HG03342 (cell line): ENCODE results near the gene TBC1D22A.

Experiments
- ATAC-seq: cut with Tn5 transposase; IDR thresholded peaks from one replicate; pipeline ENCODE4 v1.9.1; 2021; ENCODE audit warnings: mild to moderate bottlenecking, moderate library complexity; ENCODE audit not compliant: unreplicated experiment

TBC1D22A gene

DNA sequence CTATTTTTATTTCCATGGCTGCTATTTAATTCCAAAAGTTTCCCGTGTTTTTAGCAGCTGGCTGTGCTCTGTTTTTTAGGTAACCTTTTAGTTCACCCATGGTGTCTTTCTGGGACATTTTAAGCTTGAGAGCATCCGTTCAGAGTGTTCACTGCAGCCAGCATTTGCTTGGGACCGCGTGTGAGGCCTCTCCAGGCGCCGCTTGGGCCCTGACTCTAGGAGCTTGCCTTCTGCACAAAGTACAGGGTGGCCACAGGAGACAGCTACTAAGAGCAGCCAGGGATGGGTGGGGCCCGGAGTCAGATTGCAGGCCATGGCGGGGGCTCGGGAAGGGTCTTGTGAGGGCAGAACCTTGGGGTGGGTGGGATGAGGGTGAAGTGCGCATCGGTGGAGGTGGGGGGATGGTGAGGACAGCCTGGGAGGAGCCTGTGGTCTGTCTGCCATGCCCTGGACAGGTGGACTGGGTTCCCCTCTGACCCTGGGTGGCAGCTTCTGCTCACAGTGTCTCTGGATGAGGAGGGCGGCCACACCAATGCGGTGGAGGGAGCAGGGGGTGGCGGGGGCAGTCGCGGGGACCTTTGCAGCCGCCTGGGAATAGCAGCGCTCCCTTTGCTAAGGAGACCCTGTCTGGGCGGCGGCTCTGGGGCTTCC, 288.1 kb downstream of the TBC1D22A start:
- no peak for ATAC-seq

DNA sequence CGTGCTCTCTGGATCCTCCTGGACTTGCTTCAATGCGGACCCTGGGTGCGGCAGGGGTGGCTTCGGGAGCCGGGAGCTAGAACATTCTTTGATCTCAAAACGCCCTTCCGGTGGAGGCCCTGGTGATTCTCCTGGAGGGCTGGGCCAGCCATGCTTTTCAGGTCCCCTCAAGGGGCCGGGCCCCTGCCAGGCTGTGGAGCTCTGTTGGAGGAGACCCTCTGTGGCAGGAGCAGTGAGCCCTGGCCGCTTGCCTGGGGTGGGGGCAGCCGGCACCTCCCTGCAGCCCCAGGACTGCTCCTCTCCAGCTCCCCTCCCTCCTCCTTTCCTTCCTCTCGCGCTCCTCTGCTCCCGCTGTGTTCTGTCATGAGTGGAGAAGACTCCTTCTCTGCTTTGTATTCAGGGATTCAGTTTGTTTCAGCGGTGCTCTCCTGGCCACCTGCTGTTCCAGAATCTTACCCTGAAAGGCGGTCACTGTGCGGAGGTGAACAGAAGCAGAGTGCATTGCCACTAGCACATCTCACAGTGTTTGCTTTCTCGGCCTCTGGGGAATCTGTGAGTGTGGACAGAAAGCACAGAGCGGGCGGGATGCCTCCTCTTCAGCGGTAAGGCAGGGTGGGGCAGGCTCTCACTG, 289.1 kb downstream of the TBC1D22A start:
- no peak for ATAC-seq

DNA sequence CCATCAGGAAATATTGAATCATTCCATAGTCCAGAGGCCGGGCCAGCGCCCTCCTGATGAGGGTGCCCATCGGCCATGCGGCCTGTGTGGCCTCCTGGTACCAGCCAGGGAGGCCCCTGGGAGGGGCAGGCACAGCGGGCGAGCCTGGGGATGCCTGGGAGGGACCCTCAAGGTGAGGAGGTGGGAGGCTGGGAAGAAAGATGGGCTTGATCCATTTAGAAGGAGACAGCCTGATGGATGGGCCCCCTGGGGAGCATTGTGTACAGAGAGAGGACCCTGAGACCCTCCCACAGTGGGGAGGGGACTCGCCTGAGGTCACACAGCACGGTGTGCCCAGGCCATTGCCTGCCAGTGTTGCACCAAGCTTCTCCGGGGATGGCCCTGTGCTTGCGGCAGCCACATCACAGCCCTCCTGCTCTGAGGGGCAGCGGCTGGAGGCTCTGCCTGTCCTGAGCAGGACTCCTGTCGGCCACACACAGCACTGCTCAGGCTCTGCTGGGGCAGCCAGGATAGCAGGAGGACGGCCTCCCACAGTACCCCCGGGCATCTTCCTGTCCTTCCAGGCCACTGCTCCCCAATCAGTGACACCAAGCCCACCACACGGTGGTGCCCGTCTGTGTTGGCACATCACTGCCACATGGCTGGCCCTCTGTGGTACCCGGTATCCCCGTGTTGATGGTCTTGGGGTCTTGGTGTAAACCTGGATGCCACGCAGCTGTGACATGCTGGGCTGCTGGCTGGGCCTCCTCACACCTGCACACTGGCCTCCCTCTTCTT, 290.0 kb downstream of the TBC1D22A start:
- ATAC-seq = no peak

DNA sequence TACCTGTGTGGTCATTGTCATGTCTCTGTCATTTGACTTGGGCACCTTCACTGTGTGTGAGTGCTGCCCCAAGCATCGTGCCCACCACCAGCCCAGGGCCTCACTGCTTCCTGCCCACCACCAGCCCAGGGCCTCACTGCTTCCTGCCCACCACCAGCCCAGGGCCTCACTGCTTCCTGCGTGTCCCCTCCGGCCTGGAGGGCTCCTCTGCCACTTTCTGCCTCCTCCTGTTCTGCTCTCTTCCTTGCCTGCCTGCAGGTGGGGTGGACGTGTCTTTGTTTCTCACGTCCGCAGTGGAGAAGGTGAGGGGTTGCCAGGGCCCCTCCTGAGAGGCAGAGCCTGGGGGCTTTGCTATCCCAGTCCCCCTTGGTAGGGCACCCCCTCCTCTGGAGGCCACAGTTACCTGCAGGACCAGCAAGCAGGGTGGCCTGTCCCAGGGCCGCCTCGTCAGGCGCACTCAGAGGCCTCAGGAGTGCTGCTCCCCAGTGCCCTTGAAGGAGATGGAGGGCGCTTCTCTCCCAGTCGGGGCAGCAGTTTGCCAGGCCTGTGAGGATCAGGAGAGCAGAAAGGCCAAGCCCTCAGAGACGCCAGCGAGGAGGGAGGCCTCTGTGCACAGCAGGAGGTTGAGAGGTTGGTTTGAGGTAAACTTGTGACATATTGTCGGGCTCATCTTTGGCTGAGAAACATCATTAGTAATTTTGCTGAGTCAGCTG, 290.7 kb downstream of the TBC1D22A start:
- ATAC-seq = no peak

DNA sequence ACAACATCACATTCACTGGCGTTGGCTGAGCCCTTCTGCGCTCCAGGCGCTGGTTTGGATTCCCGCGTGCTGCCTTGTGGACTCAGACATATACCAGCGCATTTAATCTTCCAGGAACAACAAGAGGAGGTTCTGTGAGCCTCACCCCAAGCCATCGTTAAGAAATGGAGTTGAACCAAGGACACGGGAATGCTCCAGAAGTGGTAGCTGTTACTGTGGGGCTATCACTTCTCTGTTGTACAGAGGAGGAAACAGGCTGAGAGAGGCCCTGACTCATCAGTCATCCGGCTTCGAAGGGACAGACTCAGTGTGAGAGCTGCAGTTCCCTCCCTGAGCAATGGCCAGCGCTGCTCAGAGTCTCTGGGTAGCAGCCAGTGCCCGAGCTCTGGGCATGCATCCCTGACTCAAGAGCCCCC, 291.3 kb downstream of the TBC1D22A start:
- ATAC-seq = no peak

DNA sequence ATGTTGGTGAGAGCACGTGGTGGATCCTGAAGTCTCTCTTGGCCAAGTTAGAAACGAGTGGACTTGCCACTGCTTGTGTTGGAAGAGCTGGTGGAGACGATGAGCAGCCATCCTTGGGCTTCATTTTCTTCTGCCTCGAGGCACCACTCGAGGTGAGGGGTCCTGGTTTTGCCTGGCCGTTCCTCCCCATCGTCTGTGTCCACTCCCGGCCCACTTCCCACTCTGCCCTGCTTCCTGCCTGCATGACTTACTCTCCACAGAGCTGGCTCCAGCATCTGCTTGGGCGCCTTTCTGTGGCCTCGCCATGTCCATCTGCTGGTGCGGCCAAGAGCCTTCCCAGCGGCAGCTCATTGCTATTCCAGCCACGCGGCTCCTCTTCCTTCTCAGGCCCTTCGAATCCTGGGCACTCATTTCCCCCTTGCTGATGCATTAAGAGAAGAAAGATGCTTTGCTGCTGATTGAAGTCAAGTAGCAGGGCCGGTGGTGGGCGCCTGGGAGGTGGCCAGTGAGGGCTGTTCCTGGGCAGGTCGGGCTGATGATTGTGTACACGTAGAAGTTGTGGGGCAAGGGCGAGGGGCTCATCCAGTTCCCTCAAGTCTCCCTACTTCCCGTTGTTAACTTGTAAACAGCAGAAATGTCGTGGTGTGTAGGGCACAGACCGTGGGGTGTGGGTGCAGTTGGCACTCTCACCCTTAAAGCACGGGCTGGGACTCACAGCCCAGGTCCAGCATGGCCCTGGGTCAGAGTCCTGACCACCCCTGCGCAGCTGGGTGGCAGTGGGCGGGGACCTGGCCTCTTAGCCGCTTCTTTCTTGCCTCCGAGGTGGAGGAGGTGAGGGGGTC, 292.0 kb downstream of the TBC1D22A start:
- ATAC-seq = no peak

DNA sequence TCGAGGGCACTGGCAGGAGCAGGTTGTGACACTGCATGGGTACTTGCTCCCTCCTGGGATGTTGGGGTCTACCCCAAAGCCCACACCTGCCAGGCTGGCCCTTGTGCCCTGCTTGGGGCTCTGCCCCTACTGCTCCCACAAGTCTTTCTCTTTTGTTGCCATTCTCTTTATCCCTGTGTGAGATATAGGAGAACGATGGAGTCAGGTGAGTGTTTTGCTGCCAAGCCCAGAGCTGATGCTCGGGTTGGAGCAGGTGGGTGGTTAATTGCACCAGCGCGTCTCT, 292.6 kb downstream of the TBC1D22A start:
- no peak for ATAC-seq

DNA sequence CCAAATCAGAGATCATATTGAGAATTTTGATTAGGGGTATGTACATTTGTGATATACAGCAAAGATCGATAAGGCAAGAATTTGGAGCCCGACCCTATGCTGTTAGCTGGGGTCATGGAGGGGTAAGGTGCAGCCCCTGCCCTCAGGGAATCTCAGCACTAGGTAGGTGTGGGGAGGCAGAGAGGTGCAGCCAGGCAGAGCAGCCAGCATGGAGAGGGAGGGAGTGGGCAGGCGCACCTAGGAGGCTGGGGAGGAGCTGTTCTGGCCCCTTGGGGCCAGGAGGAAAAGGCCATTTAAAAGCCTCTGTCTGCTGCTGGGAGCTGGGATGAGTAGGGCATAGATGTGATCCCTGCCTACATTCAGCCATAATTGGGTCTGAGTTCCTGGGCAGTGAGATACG, 293.0 kb downstream of the TBC1D22A start:
- no peak for ATAC-seq

DNA sequence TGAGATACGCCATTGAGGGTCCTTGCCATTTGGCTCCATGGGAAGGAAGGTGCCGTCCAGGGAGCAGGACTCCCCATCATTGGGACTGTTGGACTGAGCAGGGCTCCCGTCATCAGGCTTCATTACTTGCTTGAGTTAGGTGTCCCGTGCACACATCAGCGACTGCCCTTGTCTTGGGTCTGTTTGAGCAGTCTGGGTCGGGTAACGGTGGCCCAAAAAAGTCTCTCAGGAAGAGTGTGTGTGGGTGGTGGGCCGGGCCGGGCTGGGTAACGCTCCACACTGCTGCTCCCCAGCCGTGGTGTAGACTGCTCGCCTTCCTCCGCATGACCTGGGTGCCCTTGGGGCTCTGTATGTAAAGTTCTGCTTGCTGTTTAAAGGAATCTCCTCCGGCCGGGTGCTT, 293.5 kb downstream of the TBC1D22A start:
- ATAC-seq = no peak

DNA sequence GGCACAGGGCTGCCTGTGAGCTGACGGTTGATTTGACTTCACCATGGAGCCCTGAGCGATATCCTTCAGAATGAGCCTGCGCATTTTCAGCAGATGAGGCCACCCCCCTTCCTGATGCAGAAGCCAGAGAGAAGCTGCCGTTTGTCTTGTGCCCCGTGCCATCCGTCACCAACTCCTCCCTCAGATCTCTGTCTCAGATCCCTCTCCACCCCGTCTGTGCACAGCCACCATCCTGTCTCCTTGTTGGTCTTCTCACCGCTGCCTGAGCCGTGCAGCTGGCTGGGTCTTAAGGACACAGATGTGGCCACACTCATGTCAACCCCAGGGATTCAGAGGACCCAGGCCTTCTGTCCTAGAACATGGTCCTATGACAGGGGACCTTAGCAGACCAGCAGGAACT, 293.9 kb downstream of the TBC1D22A start:
- ATAC-seq = no peak

DNA sequence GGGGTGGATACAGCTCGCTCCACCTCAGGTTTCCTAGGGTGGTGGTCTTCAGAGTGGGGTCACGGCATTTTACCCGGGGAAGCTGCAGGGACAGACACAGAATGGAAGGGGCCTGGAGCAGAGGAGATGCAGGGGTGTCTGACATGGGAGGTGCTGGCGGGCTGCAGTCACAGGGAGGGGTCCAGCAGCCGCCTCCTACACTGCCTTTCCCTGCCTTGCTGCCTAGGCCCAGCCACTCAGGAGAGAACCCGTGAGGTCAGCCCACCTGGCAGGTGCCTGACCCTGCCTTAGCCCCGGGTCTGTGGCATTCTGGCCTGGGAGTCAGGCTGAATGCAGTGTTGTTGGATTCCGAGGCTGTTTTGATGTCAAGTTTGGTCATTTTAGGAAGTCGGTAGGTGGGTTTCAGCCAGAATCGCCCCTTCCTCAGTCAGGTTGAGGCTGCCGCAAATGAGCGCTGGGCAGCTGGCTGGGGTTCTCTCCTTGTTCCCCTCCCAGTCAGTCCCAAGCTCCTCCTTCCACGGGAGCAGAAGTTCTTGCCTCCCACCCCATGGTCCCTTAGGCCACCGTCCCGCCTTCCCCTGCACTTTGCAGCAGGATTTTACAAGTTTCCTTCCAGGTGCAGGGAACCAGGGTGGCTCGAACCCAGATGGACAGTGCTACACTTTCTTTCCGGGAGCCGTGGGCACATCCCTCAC, 294.5 kb downstream of the TBC1D22A start:
- ATAC-seq = no peak

DNA sequence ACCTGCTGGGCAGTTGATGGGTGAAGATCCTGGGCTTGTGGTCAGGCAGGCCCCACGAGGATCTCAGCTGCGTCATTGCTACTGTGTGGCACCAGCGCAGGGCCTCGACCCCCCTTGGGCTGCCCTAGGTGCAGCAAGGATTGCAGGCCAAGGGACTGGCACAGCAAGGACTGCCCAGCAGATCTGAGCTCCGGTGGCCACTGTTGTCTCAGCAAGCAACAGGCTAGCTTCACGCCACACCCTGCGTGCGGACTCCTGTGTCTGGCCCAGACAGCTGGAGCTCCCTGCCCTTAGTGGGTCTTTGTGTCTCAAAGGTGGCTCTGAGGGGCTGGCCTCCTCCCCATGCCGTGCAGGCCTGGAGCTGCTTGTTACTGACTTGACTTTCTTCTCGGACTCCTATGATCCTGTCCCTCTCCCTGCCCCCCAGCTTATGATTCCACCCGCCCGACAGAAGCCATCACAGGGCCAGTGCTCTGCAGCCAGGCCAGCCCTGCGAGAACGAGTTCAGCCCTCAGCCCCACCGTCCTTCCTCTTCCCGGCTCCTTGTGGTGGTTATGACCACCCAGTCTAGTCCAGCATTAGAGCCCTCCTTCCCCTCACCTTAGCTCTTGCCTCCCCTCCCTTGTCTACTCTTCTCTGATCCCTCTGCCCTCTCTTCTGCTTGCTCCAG, 295.6 kb downstream of the TBC1D22A start:
- ATAC-seq = no peak

DNA sequence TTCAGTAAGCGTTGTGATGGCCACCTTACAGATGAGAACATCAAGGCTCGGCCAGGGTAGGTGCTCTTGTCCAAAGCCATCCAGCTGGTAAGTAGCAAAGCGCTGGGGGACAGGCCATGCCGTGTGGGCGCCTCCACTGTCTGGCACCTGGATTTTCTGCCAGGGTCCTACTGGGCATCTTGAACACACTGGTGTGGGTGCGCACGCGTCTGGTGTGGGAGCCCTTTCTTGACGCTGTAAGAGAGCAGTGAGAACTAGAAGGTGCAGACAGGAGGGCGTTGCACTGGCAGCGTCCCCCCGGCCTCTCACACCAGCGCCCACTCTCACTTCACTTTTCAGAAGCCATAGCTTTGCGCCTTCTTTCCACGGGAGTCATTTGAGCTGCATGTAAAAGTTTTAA, 296.6 kb downstream of the TBC1D22A start:
- ATAC-seq = no peak

DNA sequence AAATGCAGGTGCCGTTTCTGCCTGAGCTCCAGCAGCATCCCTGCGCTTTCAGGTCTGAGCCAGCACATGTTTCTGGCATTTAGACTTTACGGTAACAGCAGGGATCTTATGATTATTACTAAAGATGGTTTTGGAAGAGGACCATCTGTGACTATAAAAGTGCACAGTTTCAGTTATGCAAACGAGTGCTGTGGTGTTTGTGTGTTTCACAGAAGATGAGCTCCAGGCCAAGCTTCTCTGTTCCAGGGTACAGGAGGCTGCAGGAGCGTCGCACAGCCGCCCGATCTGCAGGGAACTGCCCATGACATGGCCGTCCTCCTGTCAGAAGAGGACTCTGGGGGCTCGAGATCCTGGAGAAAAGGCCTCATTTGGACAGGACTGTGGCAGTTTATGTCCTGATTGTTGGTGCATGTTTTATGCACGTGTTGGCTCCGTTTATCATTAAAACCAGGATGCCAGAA, 297.3 kb downstream of the TBC1D22A start:
- no peak for ATAC-seq

DNA sequence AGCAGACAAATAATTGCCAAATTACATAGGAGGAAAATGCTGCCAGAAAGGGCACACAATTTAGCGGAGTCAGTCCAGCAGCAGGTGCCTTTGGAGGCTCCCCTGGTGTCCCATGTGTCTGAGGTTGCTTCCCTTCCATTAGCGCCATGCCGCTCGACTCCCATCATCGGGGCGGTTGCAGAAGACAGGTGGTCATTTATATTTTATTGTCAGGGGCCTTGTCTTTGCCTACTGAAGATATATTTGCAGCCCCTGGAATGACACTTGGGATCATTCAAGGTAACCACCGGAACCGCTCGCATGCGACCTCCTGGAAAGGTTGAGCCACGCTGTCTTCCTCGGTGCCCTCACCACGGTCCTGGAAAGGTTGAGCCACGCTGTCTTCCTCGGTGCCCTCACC, 298.3 kb downstream of the TBC1D22A start:
- no peak for ATAC-seq

DNA sequence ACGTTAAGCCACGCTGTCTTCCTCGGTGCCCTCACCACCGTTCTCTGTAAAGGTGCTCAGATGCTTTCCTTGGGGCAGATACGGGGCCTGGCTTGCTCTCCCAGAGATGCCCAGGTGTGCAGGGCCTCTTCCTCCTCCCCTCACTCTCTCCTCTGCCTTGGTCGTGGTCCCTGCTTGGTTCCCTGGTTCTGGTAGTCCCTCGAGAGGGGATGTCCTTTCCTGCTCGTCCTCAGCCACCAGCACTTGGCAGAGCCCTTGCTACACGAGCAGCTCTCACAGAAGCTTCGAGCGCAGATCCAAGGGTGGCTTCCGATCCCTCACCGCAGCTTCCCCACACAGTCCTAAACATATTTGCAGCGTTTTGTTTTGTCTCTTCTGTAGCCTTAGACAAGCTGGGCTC, 298.8 kb downstream of the TBC1D22A start:
- no peak for ATAC-seq

DNA sequence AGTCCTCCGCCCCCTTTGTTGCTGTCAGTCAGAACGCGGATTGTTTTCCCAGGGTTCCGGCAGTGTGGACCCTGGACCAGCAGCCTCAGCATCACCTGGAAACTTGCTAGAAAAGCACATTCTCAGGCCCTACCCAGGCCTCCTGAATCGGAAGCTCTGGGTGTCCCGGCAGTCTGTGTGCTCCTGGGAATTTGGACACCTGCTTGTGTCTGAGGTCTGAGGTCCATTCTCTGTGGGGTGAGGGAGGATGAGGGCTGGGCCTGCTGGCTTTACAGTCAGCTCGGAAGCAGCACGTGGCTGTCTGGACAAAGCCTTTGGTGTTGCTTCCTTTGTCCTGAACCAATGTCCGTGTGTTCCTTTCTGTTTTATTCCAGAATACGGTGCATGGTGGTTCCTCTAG, 299.7 kb downstream of the TBC1D22A start:
- no peak for ATAC-seq

DNA sequence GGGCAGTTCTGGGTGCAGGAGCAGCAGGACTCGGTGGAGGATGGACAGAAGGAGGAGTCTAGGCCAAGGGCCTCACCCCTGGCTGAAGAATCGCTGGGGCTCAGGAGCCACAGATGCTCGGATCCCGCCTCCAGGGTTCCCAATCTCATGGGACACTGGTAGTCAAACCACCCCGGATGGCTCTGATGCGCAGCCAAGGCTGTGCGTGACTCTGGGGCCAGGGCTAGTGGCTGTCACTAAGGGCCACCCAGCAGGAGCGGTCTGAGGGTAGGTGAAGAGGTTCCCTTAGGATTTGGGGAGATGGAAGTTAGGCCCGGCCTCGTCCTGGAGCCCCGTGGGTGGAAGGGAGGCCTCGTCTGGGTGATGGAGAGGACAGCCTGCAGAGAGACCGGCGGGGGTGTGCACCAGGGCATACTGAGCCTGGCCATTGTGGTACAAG, 300.6 kb downstream of the TBC1D22A start:
- ATAC-seq = no peak

DNA sequence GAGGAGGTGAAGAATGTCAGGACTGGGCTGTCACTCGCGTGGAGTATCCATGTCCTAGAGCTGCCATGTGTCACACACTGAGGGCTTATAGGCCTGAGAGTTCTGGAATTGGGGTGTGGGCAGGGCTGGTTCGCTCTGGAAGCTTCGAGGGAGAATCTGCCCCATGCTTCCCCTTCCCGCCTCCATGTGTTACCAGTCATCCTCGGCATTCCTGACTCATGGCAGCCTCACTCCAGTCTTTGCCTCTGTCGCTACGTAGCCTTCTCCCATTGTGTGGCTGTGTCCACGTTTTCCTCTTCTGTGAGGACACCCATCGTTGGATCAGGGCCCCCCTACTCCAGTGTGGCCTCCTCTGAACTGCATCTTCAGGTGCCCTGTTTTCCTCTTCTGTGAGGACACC, 301.2 kb downstream of the TBC1D22A start:
- ATAC-seq = no peak

DNA sequence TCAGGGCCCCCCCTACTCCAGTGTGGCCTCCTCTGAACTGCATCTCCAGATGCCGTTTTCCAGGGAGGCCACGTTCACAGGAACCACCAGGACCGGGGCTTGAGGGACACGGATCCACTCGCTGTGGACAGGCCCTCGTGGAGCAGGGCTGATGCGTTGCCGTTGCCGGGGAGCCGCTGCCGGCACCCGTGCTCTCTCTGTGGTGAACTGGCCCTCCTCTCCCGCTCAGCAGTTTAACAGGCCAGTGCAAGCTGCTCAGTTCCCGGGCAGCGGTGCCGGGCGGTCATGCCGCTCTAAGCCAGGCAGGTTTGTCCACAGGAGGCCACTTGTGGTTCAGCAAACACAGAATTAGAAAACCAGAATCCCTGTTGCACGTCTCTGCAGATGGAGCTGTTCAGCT, 301.6 kb downstream of the TBC1D22A start:
- ATAC-seq = no peak
